NCI-H2196 treated with DMSO at 0.1 percent for 48 hours (cell line): ENCODE data around the gene CNFN.
A peak's percentile ranks its signal among the peaks of the same experiment; 100 is the strongest.

ENCODE experiments used
- DNase-seq: peaks from one replicate; lab custom pipeline; 2025; ENCODE audit not compliant: unreplicated experiment; lab: John Stamatoyannopoulos, UW

Gene CNFN

GRCh38 chr19:42389899-42390298 lies at the start of gene CNFN:
Gene CNFN (minus strand): TSS chr19:42390297. CDS start chr19:42389037, 1,260 bp downstream.
- no peak for DNase-seq

- DNase-seq: no peak
Observed at GRCh38 chr19:42436006-42436405, 45.9 kb upstream of the CNFN start.

- no peak for DNase-seq
Observed at GRCh38 chr19:42435316-42435715, 45.2 kb upstream of the CNFN start.

- no peak for DNase-seq
Observed at GRCh38 chr19:42433503-42434260, 43.6 kb upstream of the CNFN start.

- DNase-seq: no peak
Observed at GRCh38 chr19:42431486-42431885, 41.4 kb upstream of the CNFN start.

- no peak for DNase-seq
Observed at GRCh38 chr19:42428676-42429075, 38.6 kb upstream of the CNFN start.

GRCh38 chr19:42427313-42427712 lies 37.2 kb upstream of the CNFN start, which contains the start of gene LIPE:
Gene LIPE (minus strand): TSS chr19:42427388. CDS start chr19:42427149, 239 bp downstream.
- DNase-seq: no peak

- DNase-seq: no peak
Observed at GRCh38 chr19:42426643-42427042, 36.5 kb upstream of the CNFN start.

GRCh38 chr19:42424712-42425131 lies 34.6 kb upstream of the CNFN start:
- no peak for DNase-seq

- no peak for DNase-seq
Observed at GRCh38 chr19:42424345-42424707, 34.2 kb upstream of the CNFN start.

GRCh38 chr19:42423462-42424344 lies 33.6 kb upstream of the CNFN start:
- peak; percentile 87 for DNase-seq

GRCh38 chr19:42422901-42423461 lies 32.9 kb upstream of the CNFN start:
- DNase-seq: no peak

- no peak for DNase-seq
Observed at GRCh38 chr19:42422092-42422900, 32.2 kb upstream of the CNFN start.

- no peak for DNase-seq
Observed at GRCh38 chr19:42421591-42422031, 31.5 kb upstream of the CNFN start.

GRCh38 chr19:42421101-42421500 lies 31.0 kb upstream of the CNFN start:
- DNase-seq: no peak

GRCh38 chr19:42420055-42420544 lies 30.0 kb upstream of the CNFN start:
- no peak for DNase-seq

- no peak for DNase-seq
Observed at GRCh38 chr19:42419309-42419708, 29.2 kb upstream of the CNFN start.

GRCh38 chr19:42412661-42413076 lies 22.6 kb upstream of the CNFN start:
- no peak for DNase-seq

- DNase-seq: no peak
Observed at GRCh38 chr19:42412227-42412626, 22.1 kb upstream of the CNFN start.

GRCh38 chr19:42411581-42412178 lies 21.6 kb upstream of the CNFN start:
- no peak for DNase-seq
